Measurements from ENCODE around the gene BYSL. TPM values are rescaled to one million over a fixed set of nuclear protein-coding genes. Genes with fewer than 3 reads are reported as not detected.

BYSL gene
- total and polyA plus RNA-seq, 9 of the 15 experiments (the other 6 are each of a cell fraction or from before 2014, with no cell fraction given) = 22.2 to 92.3 (median 53.4) TPM

GRCh38 chr6:41939176-41939847 lies 18.0 kb downstream of the BYSL start (continued):
- TF ChIP-seq TAF7 (tag; IDR thresholded peaks at IDR 0.05) (no peak), ZSCAN29 (IDR thresholded peaks at IDR 0.05) (no peak), NFXL1 (CRISPR knock-in tag; IDR thresholded peaks at IDR 0.05) (no peak), CREB1 (IDR thresholded peaks at IDR 0.05) (peak; percentile 39; the same call in 1 of the 2 replicates), CREB1 (CRISPR knock-in tag; IDR thresholded peaks at IDR 0.05) (no peak), KLF16 (IDR thresholded peaks at IDR 0.05) (peak; percentile 80), KDM5B (IDR thresholded peaks at IDR 0.05; ENCODE audit: insufficient replicate concordance, low read depth, low read length) (no peak), ZNF79 (CRISPR knock-in tag; IDR thresholded peaks at IDR 0.05; ENCODE audit: low read depth) (no peak), CBX3 (IDR thresholded peaks at IDR 0.05; ENCODE audit: borderline replicate concordance in 1 of 2, low read length in 2 of 2) (no peak), ZNF77 (CRISPR knock-in tag; IDR thresholded peaks at IDR 0.05) (no peak), WHSC1 (IDR thresholded peaks at IDR 0.05; ENCODE audit: low read length) (no peak), TBL1XR1 (IDR thresholded peaks at IDR 0.05; ENCODE audit: low read length in 2 of 2) (peak; percentile 36 to 50; a peak in 1 of 4 replicates), KAT2B (IDR thresholded peaks at IDR 0.05; ENCODE audit: low read depth, low read length) (no peak), SMAD3 (CRISPR knock-in tag; conservative IDR thresholded peaks at IDR 0.05) (0 out of 2 replicates have a peak, but pooled peaks have one; percentile 36), NCOA1 (IDR thresholded peaks at IDR 0.05; ENCODE audit: low read depth) (peak; percentile 63; the same call in 1 of the 2 replicates), SOX6 (IDR thresholded peaks at IDR 0.05) (peak; percentile 80), FOXJ3 (CRISPR knock-in tag; IDR thresholded peaks at IDR 0.05) (no peak), KDM1A (IDR thresholded peaks at IDR 0.05) (peak; percentile 51 to 54; a peak in 2 of 4 replicates), ZNF133 (CRISPR knock-in tag; IDR thresholded peaks at IDR 0.05) (no peak), MTA2 (IDR thresholded peaks at IDR 0.05; ENCODE audit: low read depth) (peak; percentile 54), ZNF232 (CRISPR knock-in tag; IDR thresholded peaks at IDR 0.05) (no peak), ZSCAN32 (CRISPR knock-in tag; IDR thresholded peaks at IDR 0.05) (no peak)
- TF ChIP-seq, protein P1, sequence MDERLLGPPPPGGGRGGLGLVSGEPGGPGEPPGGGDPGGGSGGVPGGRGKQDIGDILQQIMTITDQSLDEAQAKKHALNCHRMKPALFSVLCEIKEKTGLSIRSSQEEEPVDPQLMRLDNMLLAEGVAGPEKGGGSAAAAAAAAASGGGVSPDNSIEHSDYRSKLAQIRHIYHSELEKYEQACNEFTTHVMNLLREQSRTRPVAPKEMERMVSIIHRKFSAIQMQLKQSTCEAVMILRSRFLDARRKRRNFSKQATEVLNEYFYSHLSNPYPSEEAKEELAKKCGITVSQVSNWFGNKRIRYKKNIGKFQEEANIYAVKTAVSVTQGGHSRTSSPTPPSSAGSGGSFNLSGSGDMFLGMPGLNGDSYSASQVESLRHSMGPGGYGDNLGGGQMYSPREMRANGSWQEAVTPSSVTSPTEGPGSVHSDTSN (CRISPR knock-in tag; IDR thresholded peaks at IDR 0.05; ENCODE audit: low read depth) = peak; percentile 90
- TF ChIP-seq, protein P1 (tag; conservative IDR thresholded peaks at IDR 0.05; ENCODE audit: low read depth) = peak; percentile 83
- TF ChIP-seq, protein P2, sequence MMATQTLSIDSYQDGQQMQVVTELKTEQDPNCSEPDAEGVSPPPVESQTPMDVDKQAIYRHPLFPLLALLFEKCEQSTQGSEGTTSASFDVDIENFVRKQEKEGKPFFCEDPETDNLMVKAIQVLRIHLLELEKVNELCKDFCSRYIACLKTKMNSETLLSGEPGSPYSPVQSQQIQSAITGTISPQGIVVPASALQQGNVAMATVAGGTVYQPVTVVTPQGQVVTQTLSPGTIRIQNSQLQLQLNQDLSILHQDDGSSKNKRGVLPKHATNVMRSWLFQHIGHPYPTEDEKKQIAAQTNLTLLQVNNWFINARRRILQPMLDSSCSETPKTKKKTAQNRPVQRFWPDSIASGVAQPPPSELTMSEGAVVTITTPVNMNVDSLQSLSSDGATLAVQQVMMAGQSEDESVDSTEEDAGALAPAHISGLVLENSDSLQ (IDR thresholded peaks at IDR 0.05) = peak; percentile 97
